GM21717 (cell line): ENCODE results near the gene SMC1B.
"Not testable (repeated sequence)": the region's sequence is repeated elsewhere in the genome, so short reads cannot be mapped to it uniquely, and the experiment has no call there.

Experiments
- ATAC-seq: cut with Tn5 transposase; IDR thresholded peaks from one replicate; pipeline ENCODE4 v1.9.1; 2021; ENCODE audit warnings: mild to moderate bottlenecking, moderate library complexity; ENCODE audit not compliant: unreplicated experiment

Gene SMC1B

DNA sequence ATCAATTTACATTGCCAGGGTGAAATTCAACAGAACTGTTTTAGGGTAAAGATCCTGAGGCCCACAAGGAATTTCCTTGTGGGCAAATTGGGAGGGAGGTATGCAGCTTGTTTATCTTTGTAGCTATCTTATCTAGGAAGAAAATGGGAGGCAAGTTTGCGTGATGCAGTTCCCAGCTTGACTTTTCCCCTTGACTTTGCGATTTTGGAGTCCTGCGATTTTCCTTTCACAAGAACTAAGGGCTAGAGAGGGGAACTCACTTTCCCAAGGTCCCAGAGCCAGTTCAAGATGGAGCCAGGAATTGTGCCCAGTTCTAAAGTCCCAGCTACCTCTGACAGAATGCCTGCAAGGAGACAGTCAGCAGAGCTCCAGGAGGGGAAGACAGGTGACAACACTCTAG lies 30.8 kb upstream of the SMC1B start:
- ATAC-seq, result no peak

GRCh38 chr22:45442116-45442515 lies 28.7 kb upstream of the SMC1B start:
- no peak for ATAC-seq

DNA sequence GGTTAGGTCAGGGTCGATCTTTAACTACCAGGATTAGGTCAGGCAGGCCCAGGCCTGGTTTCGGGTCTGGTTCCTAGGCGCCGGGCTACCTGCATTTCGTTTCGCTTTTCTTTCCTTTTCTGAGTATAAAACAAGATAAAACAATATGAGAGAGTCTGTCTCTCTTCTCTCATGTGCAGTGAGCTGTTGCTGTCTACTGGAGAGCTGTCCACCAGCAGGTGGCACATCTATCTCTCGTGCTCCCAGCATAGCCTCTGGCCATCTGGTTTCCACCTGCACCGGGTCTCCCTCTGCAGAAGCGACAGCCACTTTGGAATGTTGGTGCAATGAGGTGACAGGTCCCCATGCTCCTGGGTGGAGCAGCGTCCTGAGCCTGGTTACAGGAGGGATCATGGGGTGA lies 27.7 kb upstream of the SMC1B start:
- ATAC-seq, result no peak

DNA sequence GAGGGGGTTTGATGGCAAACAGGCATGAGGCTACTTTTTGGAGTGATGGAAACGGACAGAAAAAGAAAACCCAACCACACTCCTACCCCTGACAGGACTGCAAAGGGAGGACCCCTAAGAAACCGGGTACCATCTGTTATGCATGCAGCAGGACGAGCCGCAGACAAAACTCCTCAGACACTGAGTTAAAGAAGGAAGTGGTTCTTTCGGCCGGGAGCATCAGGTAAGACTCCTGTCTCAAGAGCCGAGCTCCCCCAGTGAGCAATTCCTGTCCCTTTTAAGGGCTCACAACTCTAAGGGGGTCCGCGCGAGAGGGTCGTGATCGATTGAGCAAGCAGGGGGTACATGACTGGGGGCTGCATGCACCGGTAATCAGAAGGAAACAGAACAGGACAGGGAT lies 27.3 kb upstream of the SMC1B start:
- ATAC-seq, result not testable (repeated sequence)

DNA sequence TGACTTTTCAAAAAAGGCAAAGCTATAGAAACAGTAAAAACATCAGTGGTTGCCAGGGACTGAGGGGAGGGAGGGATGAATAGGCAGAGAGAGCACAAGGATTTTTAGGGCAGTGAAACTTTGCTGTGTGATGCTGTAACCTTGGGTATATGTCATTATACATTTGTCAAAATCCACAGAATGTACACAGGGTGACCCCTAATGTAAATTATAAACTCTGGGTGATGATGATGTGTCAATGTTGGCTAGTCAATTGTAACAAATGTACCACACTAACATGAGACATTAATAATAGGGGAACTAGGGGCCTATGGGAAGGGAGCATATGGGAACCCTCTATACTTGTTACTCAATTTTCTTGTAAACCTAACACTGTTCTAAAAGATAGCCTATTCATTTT lies 24.9 kb upstream of the SMC1B start:
- no peak for ATAC-seq

- not testable (repeated sequence) for ATAC-seq
These were observed 23.6 kb upstream of the SMC1B start for GRCh38 chr22:45436871-45437517.

DNA sequence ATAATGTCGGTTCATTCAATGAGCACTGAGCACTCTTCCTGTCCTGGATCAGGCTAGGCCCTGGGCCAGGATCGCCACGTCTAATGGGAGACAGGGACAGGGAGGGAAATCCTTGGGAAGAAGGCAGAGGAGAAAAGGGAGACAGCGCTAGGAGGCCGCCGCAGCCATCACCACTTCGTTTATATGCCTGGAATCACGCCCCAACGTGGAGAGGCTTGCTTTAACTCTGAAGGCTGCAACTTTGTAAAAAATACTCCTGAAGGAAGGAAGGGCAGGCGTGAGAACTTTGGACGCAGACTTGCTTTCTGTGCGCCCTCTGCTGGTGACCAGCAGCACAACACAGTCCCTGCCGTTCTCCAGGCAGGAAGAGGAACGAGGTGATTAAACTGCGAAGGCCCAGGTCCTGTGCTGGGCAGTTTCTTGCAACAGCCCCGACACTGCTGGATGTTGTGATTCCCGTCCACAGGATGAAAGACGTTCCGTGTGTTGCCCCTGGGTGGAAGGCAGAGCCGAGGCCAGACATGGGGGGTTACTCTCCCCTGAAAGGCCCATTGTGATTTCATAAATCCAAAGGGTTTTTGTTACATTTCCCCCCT lies 22.2 kb upstream of the SMC1B start:
- no peak for ATAC-seq

- ATAC-seq, result no peak
These were observed 21.6 kb upstream of the SMC1B start for GRCh38 chr22:45434981-45435380.

DNA sequence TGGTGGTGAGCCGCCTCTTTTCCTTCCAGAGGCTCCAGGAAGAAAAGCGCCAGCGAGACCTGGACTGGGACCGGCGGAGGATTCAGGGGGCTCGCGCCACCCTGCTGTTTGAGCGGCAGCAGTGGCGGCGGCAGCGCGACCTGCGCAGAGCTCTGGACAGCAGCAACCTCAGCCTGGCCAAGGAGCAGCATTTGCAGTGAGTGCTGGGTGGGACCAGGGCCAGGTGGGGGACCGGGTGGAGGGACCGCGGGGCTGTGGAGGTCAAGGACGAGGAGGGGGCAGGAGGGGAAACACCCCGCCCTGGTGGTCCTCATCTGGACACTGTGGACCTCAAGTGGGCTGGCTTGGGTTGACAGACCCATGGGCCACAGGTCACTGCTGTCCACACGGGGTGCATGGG lies 17.5 kb upstream of the SMC1B start:
- ATAC-seq, result no peak

- ATAC-seq, result no peak
These were observed 16.8 kb upstream of the SMC1B start for GRCh38 chr22:45429981-45430775.

DNA sequence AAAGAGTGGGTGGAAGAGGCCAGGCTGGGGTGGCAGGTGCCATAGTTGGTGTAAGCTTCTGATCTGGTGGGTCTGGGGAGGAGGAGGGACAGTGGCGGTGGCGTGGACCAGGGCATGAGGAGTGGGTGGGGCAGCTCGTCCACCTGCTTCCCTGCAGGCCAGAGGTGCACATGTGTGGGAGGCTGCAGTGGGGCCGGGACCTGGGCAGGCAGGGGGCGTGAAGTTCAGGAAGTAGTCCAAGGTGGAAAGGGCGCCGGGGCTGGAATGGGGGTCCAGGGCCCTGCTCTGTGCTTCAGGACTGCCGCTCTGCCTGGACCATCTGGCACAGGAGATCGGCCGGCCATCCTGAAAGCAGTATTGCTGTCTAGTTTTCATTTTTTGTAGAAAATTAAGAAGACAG lies 16.0 kb upstream of the SMC1B start:
- no peak for ATAC-seq

GRCh38 chr22:45428391-45429385 lies 15.3 kb upstream of the SMC1B start:
- no peak for ATAC-seq

DNA sequence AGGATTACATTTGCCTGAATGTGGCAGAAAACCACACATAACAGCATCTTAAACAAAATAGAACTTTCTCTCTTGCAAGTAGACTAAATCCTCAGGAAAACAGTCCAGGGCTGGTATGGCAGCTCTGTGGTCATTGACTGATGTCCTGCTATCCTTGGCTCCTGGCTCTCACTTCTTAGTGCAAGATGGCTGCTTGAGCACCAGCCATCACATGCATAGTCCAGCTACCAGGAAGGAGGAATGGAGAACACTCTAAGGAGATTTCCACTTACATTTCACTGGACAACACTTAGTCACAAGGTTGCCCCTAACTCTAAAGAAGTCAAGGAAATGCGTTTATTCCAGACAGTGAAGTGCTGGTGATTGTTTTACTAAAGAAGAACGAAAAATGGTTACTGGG lies 13.7 kb upstream of the SMC1B start:
- ATAC-seq, result no peak

- ATAC-seq, result no peak
These were observed 13.0 kb upstream of the SMC1B start for GRCh38 chr22:45426387-45426786.

- no peak for ATAC-seq
These were observed 12.3 kb upstream of the SMC1B start for GRCh38 chr22:45425531-45426265.

- no peak for ATAC-seq
These were observed 11.7 kb upstream of the SMC1B start for GRCh38 chr22:45425101-45425500.

- ATAC-seq, result no peak
These were observed 10.9 kb upstream of the SMC1B start for GRCh38 chr22:45424241-45424731.

DNA sequence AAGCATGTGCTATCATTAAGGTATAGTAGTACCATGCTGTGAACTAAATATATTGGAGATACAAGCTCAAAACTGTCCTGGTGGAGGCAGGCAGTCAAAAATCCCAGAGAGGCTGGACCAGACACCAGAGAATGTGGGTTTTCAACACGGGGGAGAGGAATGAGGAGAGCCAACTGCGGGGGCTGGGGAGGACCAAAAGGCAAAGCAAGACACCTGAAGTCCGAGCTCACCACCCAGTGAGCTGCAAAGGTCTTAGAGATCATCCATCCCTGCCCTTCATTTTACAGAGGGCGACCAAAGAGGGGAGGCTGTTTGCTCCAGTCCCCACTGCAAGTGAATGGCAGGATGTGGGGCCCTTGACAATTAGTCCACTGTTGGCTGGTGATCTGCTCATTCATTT lies 10.1 kb upstream of the SMC1B start:
- no peak for ATAC-seq

DNA sequence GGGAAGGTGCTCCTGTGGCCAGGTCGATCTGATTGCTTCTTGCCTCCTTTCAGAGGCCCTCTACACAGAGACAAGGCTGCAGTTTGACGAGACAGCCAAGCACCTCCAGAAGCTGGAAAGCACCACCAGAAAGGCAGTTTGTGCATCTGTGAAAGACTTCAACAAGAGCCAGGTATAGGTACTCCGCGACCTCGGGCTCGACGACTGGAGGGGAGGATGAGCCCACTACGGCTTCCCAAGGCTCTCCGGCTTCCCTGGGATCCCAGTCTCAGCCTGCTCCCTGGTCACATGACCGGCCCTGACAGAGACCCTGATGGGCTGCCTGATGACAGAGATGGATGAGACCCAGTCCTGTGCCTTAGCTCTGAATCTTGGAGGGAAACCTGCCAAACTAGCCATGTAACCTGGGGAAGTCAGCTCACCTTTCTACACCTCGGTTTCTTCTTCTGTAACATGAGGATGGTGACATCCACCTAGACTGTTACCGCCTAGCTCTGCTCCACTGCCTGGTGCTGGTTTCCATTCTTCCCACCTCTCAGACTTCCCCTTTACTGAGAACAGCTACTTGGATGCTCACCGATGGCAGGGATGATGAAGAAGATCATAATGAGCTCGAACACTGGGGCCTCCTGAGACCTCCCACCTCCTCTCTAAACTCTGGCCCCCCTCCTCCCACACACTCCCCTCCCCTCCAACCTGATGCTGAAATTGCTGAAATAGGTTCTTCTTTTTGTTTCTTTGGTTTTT lies 9.0 kb upstream of the SMC1B start:
- ATAC-seq, result no peak
